ENCODE data around the gene TRIM74.
A peak's percentile ranks its signal among the peaks of the same experiment; 100 is the strongest.
"Not testable (repeated sequence)": the region's sequence is repeated elsewhere in the genome, so short reads cannot be mapped to it uniquely, and the experiment has no call there.

TRIM74 gene

DNA sequence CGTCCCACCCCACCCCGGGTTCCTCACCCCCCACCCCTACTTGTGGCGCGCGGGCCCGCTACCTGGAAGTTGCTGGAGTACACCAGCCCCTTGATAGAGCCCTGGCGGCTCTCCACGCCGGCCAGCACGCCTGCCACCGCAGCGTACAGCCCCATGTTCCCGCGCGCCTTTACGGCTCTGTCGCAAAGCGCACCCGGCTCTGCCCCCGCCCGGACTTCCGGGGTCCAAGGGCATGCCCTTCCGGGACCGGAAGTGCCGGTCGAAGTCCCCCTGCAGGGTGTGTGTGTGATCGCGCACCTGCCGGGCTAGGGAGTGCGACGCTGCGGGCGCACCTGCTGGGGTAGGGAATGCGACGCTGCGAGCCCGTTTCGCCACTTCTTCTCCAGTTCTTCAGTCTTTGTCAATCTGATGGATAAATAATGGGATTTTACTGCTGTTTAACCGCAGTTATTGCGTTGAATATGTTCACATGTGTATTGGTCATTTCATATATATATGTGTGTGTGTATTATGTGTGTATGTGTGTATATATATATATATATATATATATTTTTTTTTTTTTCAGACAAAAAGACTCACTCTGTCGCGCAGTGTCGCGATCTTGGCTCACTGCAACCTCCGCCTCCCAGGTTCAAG lies 14.6 kb downstream of the TRIM74 start:
- DNase-seq (ENCODE audit: low read depth), result not testable (repeated sequence)

DNA sequence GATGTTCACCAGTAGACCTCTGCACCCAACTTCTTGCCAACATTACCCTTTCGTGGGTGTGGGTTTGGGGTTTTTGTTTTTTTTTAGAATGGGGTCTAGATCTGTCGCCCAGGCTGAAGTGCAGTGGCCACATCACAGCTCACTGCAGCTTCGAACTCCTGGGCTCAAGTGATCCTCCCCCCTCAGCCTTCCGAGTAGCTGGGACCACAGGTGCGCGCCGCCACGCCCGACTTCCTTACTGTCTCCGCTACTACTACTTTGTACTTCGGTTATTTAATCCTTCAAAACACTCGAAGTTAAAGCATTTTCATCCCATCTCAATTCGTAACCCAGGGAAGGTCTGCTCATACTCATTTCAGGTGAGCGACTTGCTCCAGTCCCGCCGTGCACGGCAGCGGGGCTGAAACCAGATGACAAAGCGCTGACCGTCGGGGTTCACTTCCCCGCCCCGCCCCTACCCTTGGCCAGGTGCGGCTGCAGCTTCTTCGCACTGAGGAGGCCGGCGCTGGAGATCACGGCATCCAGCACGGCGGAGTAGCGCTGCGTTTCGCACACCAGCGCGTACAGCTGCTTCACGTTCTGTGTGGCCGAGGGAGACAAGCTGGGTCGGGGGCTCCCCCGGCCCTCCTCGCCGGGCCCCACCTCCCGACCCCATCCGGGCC lies 15.2 kb downstream of the TRIM74 start:
- DNase-seq (ENCODE audit: low read depth), result not testable (repeated sequence)

DNA sequence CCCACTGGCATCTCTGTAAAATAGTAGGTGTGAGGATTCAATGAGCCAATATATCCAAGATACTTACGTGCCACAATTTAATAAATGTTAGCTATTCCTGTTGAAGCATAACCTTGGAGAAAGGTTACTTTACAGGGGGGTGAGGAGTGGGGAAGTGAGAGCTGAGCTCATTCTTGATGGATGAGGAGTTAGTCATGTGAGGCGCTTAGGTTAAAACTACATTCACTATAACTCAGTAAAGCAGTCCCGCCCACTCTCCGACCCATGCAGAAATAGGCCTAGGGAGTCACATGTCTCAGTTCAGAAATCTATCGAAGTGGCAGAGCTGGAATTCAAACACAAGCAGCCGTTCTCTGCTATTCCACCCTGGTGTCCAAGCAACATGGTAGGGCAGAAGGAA lies 18.8 kb downstream of the TRIM74 start:
- DNase-seq (ENCODE audit: low read depth), result not testable (repeated sequence)

DNA sequence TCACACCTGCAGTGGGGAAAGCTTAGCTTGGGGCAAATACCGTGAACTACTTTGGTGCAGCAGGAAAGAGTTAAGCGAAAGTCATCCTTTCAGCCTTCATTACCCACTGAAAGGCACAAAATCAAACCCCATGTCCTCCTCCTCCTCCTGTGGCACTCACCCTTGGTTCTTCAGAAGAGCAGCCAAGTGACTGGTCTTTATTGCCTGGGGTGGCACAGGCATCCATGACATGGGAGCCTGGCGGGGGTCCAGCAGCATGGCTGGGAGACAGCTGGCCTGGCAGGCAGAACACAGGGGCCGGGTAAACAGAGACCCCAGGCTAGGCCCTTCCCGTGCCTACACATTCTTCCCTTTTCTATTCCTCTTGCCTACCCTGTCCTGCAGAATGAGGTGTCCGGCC lies 19.6 kb downstream of the TRIM74 start:
- not testable (repeated sequence) for DNase-seq (ENCODE audit: low read depth)

DNA sequence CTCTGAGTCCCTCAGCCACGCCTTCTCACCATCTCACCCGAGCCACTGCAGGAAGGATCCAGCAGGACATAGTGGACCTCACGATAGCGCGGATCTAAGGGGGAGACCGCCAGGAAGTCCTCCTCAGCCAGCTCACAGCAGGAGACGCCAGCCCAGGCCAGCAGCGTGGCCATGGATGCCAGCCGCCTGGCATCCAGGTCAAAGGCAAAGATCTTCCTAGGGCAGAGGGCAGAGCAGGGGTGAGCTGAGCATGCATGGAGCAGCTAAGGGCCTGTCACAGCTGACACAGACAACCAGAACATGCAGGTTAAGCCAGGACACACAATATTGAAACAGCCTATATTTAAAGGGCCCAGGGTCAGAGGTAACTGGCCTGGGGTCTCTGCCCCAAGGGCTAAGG lies 20.0 kb downstream of the TRIM74 start:
- not testable (repeated sequence) for DNase-seq (ENCODE audit: low read depth)

DNA sequence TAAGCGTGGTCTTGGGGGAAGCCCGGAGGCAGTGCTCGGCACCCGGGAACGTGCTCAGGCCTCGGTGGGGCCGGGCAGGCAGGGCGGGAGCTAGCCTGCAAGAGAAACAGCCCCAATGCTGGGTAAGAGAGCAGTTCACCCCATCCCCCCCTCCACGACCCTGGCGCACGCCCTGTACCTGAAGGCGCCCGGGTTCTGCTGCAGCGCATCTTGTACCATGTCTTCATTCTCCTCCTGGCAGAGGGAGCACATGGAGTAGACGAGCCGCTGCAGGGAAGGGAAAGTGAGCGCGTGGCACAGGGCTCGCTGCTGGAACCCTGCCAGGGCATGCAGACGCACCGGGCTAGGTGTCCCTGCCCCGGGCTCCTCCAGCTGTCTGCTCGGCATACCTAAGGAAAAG lies 20.6 kb downstream of the TRIM74 start:
- DNase-seq (ENCODE audit: low read depth), result not testable (repeated sequence)

DNA sequence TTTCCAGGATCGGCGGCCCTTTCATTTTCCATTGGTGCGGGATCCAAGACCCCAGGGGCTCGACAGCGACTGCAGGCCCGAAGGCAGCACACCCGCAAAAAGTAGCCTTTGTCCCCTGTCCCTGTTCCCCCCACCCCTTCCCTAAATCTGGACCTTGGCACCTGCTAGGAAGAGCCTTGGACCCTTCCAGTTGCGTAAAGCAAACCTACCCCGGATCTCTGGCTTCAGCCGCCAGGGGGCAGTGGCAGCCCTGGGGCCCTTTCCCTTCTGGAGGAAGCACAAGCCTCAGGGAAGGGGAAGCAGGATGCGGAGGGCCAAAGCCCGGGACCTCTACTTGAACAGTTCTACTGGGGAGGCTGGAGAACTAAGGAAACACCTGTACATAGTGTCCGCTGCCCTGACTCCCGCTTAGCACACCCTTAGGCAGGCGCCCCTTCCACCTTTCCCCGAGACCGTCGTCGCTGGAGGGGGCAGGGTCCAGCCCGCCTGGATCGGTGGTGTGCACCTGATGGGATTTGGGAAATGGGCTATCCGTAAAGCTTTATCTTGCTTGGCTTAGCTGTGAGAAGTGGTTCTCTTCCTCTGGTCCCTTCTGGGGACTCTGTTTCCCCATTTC lies 23.0 kb downstream of the TRIM74 start:
- DNase-seq (ENCODE audit: low read depth), result not testable (repeated sequence)

DNA sequence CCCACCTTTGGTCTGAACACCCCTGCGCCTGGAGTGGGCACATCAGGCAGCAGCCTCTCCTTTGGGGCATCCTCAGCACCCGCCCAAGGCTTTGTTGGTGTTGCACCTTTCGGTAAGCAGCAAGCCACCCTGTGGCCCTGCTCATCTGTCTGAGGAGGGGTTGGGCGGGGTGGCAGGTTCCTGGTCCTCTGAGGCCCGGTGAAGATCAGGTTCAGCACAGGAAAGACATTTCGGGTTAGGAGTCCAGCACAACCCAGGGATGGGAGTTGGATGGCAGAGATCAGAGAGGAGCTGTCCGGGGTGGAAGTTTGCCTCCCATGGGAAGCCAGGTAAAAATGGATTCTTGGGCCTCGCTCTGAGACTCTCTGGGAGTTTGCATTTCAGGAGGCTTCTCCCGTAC lies 23.7 kb downstream of the TRIM74 start:
- not testable (repeated sequence) for DNase-seq (ENCODE audit: low read depth)

DNA sequence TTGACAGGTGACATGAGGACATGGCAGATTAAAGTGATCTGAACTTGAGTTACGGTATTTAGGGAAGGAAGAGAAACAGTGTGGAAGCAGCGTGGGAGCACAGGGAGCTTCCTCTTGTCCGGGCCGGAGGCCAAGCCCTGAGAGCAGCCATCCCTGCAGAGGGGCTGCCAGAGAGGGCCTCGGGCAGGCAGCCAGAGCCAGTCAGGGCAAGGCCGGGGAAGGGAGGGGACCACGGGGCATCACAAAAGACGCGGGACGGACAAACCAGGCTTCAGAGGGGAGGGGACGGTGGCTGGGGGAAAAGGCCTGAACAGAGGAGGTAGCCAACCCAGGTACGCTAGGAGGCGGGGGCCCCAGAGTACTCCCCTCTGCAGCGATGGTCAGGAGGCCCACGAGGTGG lies 24.3 kb downstream of the TRIM74 start:
- DNase-seq (ENCODE audit: low read depth), result not testable (repeated sequence)

DNA sequence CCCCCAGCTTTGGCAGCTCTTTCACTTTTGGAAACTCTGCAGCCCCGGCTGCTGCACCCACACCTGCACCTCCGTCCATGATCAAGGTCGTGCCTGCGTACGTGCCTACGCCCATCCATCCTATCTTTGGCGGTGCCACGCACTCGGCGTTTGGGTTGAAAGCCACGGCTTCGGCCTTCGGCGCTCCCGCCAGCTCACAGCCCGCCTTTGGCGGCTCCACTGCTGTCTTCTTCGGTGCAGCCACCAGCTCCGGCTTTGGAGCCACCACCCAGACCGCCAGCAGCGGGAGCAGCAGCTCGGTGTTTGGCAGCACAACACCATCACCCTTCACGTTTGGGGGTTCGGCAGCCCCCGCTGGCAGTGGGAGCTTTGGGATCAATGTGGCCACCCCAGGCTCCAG lies 26.3 kb downstream of the TRIM74 start:
- DNase-seq (ENCODE audit: low read depth), result not testable (repeated sequence)

DNA sequence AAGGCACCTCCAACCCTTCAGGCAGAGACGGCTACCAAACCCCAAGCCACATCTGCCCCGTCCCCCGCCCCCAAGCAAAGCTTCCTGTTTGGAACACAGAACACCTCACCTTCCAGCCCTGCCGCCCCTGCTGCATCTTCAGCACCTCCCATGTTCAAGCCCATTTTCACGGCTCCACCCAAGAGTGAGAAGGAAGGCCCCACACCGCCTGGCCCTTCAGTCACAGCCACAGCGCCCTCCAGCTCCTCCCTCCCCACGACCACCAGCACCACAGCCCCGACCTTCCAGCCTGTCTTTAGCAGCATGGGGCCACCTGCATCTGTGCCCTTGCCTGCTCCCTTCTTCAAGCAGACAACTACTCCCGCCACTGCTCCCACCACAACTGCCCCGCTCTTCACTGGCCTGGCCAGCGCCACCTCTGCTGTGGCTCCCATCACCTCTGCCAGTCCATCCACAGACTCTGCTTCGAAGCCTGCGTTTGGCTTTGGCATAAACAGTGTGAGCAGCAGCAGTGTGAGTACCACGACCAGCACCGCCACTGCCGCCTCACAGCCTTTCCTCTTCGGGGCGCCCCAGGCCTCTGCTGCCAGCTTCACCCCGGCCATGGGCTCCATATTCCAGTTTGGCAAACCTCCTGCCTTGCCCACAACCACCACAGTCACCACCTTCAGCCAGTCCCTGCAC lies 27.1 kb downstream of the TRIM74 start:
- DNase-seq (ENCODE audit: low read depth), result not testable (repeated sequence)

DNA sequence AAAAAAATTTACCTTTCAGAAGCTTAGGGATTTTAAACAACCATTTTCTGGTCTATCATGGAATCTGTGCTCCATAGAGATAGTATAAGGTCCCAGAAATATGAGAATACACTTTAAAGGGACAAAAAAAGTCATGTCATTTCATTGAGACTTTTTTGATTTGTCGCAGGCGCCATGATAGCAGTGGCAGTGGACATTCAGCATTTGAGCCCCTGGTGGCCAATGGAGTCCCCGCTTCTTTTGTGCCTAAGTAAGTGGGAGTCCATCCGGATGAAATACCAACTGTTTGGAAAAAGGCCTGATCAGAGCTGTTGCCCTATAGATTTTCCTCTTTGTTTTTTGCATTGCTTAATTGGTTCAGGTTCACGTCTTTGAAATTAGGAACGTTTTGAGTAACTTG lies 41.0 kb downstream of the TRIM74 start:
- not testable (repeated sequence) for DNase-seq (ENCODE audit: low read depth)

DNA sequence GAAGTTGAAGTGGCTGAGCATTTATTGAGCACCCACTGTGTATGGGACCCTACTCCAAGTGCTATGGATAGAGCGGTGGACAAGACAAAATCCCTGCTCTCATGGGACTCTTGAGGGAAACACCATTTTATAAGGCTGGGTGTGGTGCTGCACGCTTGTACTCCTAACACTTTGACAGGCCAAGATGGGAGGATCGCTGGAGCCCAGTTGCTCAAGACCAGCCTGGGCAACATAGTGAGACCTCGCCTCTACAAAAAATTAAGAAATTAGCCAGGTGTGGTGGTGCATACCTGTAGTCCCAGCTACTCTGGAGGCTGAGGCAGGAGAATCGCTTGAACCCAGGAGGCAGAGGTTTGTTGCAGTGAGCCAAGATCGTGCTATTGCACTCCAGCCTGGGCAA lies 41.5 kb downstream of the TRIM74 start:
- not testable (repeated sequence) for DNase-seq (ENCODE audit: low read depth)

DNA sequence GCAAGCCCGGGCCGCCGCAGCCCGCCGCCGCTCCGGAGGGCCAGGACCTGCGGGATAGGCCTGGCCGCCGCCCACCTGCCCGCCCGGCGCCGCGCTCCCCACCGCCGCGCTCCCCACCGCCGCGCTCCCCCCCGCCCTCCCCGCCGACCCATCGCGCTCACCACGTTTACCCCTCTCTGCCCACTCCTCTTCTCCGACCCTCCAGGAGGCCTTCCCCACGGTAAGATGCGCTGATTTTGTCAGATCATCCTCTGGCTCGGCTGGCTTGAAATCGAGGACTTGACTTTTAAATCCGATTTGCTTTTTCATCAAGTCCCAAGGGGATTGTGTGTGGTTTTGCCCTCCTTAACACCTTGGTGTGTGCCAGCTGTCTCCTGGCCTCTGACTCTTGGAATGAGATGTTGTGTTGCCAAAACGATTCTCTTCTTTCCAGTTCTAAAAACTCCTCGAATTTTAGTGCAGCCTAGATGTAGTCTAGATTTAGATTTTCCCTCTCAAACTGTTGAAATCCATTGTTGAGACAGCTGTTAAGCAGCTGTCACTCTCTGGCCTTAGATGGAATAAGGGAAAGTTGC lies 43.6 kb downstream of the TRIM74 start:
- DNase-seq (ENCODE audit: low read depth), result no peak

DNA sequence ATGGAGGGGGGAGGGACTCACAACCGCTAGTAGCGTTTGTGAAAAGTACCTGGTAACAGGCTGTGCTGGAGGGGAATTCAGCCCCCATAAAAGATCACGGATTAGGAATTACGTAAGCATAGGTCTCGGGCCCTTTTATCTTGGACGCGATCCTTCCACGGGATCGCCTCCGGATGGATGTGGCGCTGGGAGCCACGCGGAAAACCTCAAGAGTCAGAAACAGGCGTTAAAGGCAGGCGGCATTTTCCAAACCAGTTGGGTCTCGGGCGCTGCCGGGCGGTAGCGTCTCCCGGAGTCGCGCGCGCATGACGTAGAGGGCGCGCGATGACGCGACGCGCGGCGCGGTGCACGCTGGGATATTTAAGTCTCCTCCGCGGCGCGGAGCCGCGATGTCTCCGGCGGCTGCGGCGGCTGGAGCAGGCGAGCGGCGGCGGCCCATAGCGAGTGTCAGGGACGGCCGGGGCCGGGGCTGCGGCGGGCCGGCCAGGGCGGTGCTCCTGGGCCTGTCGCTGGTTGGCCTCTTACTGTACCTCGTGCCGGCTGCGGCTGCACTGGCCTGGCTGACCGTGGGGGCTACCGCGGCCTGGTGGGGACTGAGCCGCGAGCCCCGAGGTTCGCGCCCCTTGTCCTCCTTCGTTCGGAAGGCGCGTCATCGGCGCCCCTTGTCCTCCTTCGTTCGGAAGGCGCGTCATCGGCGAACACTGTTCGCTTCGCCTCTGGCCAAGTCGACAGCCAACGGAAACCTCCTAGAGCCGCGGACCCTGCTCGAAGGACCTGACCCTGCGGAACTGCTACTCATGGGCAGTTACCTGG lies 44.3 kb downstream of the TRIM74 start, which contains the start of gene POM121:
Gene POM121, plus strand, starts transcription at position 363 of the 813 bp plus-strand sequence. Its CDS starts 27 bp downstream, at position 390.
- DNase-seq (ENCODE audit: low read depth), result peak; percentile 83

DNA sequence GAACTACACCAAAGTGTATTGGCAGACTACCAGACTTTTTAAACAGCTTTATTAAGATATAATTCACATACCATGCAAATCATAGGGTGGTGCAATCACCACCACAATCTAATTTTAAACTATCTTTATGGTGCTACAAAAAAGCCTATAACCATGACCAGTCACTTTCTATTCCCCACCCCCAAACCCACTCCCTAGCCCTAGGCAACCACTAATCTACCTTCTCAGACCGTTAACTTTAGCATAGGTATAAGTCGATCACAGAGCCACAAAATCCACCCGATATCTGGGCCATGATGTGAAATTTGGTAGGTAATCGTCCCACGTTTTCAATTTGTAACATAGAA lies 44.9 kb downstream of the TRIM74 start:
- peak; percentile 18 for DNase-seq (ENCODE audit: low read depth)

DNA sequence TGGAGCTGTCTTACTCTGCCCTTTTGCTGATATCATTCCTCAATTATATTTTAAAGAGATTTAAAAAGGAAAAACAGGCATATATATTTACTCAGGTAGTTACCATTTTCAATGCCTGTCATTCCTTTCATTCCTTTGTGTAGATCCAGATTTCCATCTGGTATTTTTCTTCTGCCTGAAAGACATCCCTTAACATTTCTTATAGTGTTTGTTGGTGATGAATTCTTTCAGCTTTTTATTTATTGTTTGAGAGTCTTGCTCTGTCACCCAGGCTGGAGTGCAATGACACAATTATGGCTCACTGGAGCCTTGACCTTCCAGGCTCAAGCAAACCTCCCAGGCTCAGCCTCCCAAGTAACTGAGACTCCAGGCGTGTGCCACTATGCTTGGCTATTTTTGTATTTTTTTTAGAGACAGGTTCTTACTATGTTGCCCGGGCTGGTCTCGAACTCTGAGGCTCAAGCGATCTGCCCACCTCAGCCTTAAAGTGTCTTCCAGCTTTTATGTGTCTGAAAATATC lies 50.0 kb downstream of the TRIM74 start:
- no peak for DNase-seq (ENCODE audit: low read depth)

DNA sequence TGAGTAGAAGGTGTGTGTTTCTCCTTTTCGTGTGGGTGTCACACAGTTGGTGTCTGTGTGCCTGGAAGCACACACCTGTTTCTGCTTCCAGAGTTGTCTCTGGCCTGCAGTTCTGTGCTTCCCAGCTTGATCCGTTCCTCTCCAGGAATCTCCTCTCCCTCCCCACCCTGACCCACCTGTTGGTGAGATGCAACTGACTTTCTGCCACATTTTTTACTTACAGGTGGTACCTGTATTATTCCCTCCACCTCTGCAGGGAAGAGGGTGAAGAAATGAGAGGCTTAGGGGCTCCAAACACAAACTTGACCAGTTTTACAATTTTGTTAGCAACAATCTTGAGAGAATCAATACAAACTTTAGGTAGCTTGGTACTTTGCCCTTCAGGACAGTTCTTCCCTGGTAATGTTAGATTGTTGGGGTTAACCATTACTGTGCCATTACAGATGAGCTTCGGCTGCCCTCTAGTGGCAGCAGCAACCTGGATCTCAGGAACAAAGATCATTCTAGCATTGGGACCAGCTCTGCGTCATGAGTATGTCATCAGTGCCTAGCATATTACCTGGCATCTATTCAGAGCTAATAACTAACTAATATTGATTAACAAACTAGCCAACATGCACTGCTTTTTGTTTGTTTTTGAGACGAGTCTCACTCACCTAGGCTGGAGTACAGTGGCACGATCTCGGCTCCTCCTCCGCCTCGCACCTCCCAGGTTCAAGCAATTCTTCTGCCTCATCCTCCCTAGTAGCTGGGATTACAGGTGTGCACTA lies 54.3 kb downstream of the TRIM74 start:
- DNase-seq (ENCODE audit: low read depth), result peak; percentile 57

DNA sequence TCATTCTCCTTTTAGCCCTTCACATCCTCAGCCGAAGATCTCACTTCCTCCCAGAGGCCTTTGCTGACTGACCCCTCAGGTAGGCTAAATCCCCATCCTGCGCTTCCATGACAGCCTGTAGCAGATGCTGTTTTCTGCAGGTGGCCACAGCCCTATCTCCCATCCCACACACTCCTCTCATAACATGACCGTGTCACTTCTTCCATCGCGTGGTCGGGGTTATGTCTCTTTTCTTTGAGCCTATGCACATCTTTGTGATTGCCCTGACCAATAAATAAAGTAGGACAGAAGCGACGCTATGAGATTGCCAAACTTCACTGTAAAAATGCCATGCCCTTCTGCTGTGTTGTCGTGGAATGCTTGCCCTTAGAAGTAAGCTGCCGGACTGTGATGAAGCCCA lies 55.5 kb downstream of the TRIM74 start:
- DNase-seq (ENCODE audit: low read depth), result not testable (repeated sequence)

DNA sequence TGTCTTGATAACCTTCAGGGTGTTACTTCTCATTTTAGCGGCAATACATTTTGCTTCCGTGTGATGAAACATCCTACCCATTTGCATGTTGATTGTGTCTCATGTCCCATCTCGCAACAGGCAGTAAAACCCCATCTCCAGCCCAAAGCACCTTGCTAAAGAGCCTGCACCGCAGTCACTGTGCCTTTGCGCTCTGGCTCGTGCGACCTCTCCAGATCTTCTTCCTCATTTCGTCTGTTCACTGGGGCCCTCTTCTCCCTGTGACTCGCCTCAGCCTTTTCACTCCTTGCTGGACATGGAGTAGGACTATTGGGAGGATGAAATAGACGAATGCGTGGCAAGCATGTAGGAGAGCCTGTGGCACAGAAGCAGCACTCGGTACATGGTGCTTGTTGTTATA lies 57.9 kb downstream of the TRIM74 start:
- not testable (repeated sequence) for DNase-seq (ENCODE audit: low read depth)
